Measurements from ENCODE around the gene HSPB6. TPM values are rescaled to one million over a fixed set of nuclear protein-coding genes. Genes with fewer than 3 reads are reported as not detected.
A peak's percentile ranks its signal among the peaks of the same experiment; 100 is the strongest.
"Not testable (repeated sequence)": the region's sequence is repeated elsewhere in the genome, so short reads cannot be mapped to it uniquely, and the experiment has no call there.

Gene HSPB6
- total RNA-seq, 2 experiments from 2014 or later = 0.29 to 0.69 TPM

- CTCF ChIA-PET = no interaction called here
- H3K36me3 Mint-ChIP-seq (ENCODE audit: low read depth) = peaks cover 28% of the 10 kb centered on the region
- no peaks in the 10 kb centered on the region for H3K9me3 Mint-ChIP-seq
- no peak for DNase-seq
- no peak overlapping the region for H3K27ac Mint-ChIP-seq
- H3K27me3 Mint-ChIP-seq = no peaks in the 10 kb centered on the region
- peaks cover 11% of the 10 kb centered on the region for H3K4me1 Mint-ChIP-seq
- H3K4me3 Mint-ChIP-seq = no peak overlapping the region
- POLR2A ChIA-PET = no interaction called here
These were observed 24.8 kb upstream of the HSPB6 start for GRCh38 chr19:35781650-35782049.

- Mint-ChIP-seq H3K4me1 (peaks cover 20% of the 10 kb centered on the region), H3K9me3 (no peaks in the 10 kb centered on the region), H3K36me3 (ENCODE audit: low read depth) (peaks cover 28% of the 10 kb centered on the region), H3K27ac (no peak overlapping the region), H3K27me3 (no peaks in the 10 kb centered on the region), H3K4me3 (no peak overlapping the region)
- no peak for DNase-seq
- ChIA-PET POLR2A (no interaction called here), CTCF (interaction anchor here (0.6 kb wide), 1 partner anchor 46 kb away, joined by 3 read pairs; no protein-coding TSS in a partner anchor)
These were observed 23.9 kb upstream of the HSPB6 start for GRCh38 chr19:35780717-35781116.

- no peaks in the 10 kb centered on the region for H3K9me3 Mint-ChIP-seq
- DNase-seq = no peak
- H3K27ac Mint-ChIP-seq = no peak overlapping the region
- peaks cover 21% of the 10 kb centered on the region for H3K4me1 Mint-ChIP-seq
- peaks cover 28% of the 10 kb centered on the region for H3K36me3 Mint-ChIP-seq (ENCODE audit: low read depth)
- POLR2A ChIA-PET = no interaction called here
- no peak overlapping the region for H3K4me3 Mint-ChIP-seq
- no peaks in the 10 kb centered on the region for H3K27me3 Mint-ChIP-seq
- CTCF ChIA-PET = interaction anchor here (0.6 to 1.0 kb wide), 3 partner anchors 9 to 47 kb away, joined by 3 to 5 read pairs (median 3); no protein-coding TSS in a partner anchor
These were observed 23.2 kb upstream of the HSPB6 start for GRCh38 chr19:35780058-35780457.

GRCh38 chr19:35779033-35779432 is 22.2 kb upstream of the HSPB6 start:
- Mint-ChIP-seq H3K27me3 (no peaks in the 10 kb centered on the region), H3K9me3 (no peaks in the 10 kb centered on the region), H3K4me1 (peaks cover 31% of the 10 kb centered on the region), H3K27ac (no peak overlapping the region), H3K4me3 (no peak overlapping the region), H3K36me3 (ENCODE audit: low read depth) (peaks cover 28% of the 10 kb centered on the region)
- POLR2A ChIA-PET = no interaction called here
- CTCF ChIA-PET = no interaction called here
- DNase-seq = no peak

GRCh38 chr19:35777961-35778360 is 21.1 kb upstream of the HSPB6 start:
- no peak overlapping the region for H3K4me3 Mint-ChIP-seq
- CTCF ChIA-PET = interaction anchor here (1.1 to 1.5 kb wide), 2 partner anchors 15 to 30 kb away, joined by 3 to 4 read pairs; partner anchors contain the start of gene LIN37
- H3K4me1 Mint-ChIP-seq = peaks cover 31% of the 10 kb centered on the region
- H3K27ac Mint-ChIP-seq = no peak overlapping the region
- DNase-seq = no peak
- H3K9me3 Mint-ChIP-seq = no peaks in the 10 kb centered on the region
- POLR2A ChIA-PET = no interaction called here
- H3K36me3 Mint-ChIP-seq (ENCODE audit: low read depth) = peaks cover 28% of the 10 kb centered on the region
- H3K27me3 Mint-ChIP-seq = no peaks in the 10 kb centered on the region

GRCh38 chr19:35777086-35777841 is 20.4 kb upstream of the HSPB6 start:
- peak overlapping the region; percentile 82 for H3K4me3 Mint-ChIP-seq
- POLR2A ChIA-PET = no interaction called here
- DNase-seq = no peak
- no peak overlapping the region for H3K27ac Mint-ChIP-seq
- H3K27me3 Mint-ChIP-seq = no peaks in the 10 kb centered on the region
- peaks cover 24% of the 10 kb centered on the region for H3K36me3 Mint-ChIP-seq (ENCODE audit: low read depth)
- no peaks in the 10 kb centered on the region for H3K9me3 Mint-ChIP-seq
- H3K4me1 Mint-ChIP-seq = peaks cover 31% of the 10 kb centered on the region
- CTCF ChIA-PET = interaction anchor here (1.1 to 1.5 kb wide), 3 partner anchors 15 to 33 kb away, joined by 3 to 4 read pairs (median 3); partner anchors contain the start of gene LIN37

GRCh38 chr19:35776102-35776788 is 19.4 kb upstream of the HSPB6 start:
- H3K4me1 Mint-ChIP-seq = peaks cover 31% of the 10 kb centered on the region
- H3K9me3 Mint-ChIP-seq = no peaks in the 10 kb centered on the region
- DNase-seq = no peak
- POLR2A ChIA-PET = no interaction called here
- CTCF ChIA-PET = interaction anchor here (1.1 to 1.5 kb wide), 2 partner anchors 28 to 32 kb away, joined by 3 to 4 read pairs; partner anchors contain the start of gene LIN37
- H3K27me3 Mint-ChIP-seq = no peaks in the 10 kb centered on the region
- H3K36me3 Mint-ChIP-seq (ENCODE audit: low read depth) = peaks cover 17% of the 10 kb centered on the region
- H3K27ac Mint-ChIP-seq = peak overlapping the region; percentile 80
- peak overlapping the region; percentile 82 for H3K4me3 Mint-ChIP-seq

- peaks cover 15% of the 10 kb centered on the region for H3K36me3 Mint-ChIP-seq (ENCODE audit: low read depth)
- no peaks in the 10 kb centered on the region for H3K9me3 Mint-ChIP-seq
- peak within 1 kb of the TSS; percentile 82 for H3K4me3 Mint-ChIP-seq
- peaks cover 32% of the 10 kb centered on the region for H3K4me1 Mint-ChIP-seq
- peak within 1 kb of the TSS; percentile 80 for H3K27ac Mint-ChIP-seq
- ChIA-PET CTCF (interaction anchor here (1.1 kb wide), 1 partner anchor 31 kb away, joined by 3 read pairs; no protein-coding TSS in a partner anchor), POLR2A (no interaction called here)
- DNase-seq = peak; percentile 100
- H3K27me3 Mint-ChIP-seq = no peaks in the 10 kb centered on the region
These were observed 18.7 kb upstream of the HSPB6 start, which contains the start of gene ARHGAP33 for GRCh38 chr19:35775298-35776101. Gene ARHGAP33, plus strand, starts transcription at chr19:35775564. Its CDS starts 95 bp downstream, at chr19:35775659.

GRCh38 chr19:35775046-35775297 is 18.1 kb upstream of the HSPB6 start:
- CTCF ChIA-PET = no interaction called here
- Mint-ChIP-seq H3K27me3 (no peaks in the 10 kb centered on the region), H3K27ac (peak overlapping the region; percentile 65), H3K9me3 (no peaks in the 10 kb centered on the region), H3K4me3 (peak overlapping the region; percentile 71), H3K4me1 (peaks cover 32% of the 10 kb centered on the region), H3K36me3 (ENCODE audit: low read depth) (peaks cover 16% of the 10 kb centered on the region)
- POLR2A ChIA-PET = no interaction called here
- no peak for DNase-seq

- POLR2A ChIA-PET = no interaction called here
- Mint-ChIP-seq H3K9me3 (no peaks in the 10 kb centered on the region), H3K27me3 (no peaks in the 10 kb centered on the region), H3K4me1 (peaks cover 32% of the 10 kb centered on the region), H3K4me3 (peak overlapping the region; percentile 71), H3K27ac (no peak overlapping the region), H3K36me3 (ENCODE audit: low read depth) (peaks cover 12% of the 10 kb centered on the region)
- CTCF ChIA-PET = no interaction called here
- no peak for DNase-seq
These were observed 17.6 kb upstream of the HSPB6 start for GRCh38 chr19:35774274-35775045.

GRCh38 chr19:35773020-35773806 is 16.4 kb upstream of the HSPB6 start:
- H3K36me3 Mint-ChIP-seq (ENCODE audit: low read depth) = peaks cover 8% of the 10 kb centered on the region
- no peaks in the 10 kb centered on the region for H3K27me3 Mint-ChIP-seq
- H3K4me3 Mint-ChIP-seq = no peak overlapping the region
- CTCF ChIA-PET = interaction anchor here (0.7 to 0.9 kb wide), 3 partner anchors 11 to 36 kb away, joined by 3 read pairs; no protein-coding TSS in a partner anchor
- POLR2A ChIA-PET = no interaction called here
- DNase-seq = no peak
- no peak overlapping the region for H3K27ac Mint-ChIP-seq
- H3K9me3 Mint-ChIP-seq = no peaks in the 10 kb centered on the region
- peaks cover 26% of the 10 kb centered on the region for H3K4me1 Mint-ChIP-seq

GRCh38 chr19:35772362-35772761 is 15.5 kb upstream of the HSPB6 start:
- CTCF ChIA-PET = interaction anchor here (0.7 to 0.9 kb wide), 3 partner anchors 10 to 37 kb away, joined by 3 read pairs; no protein-coding TSS in a partner anchor
- peaks cover 10% of the 10 kb centered on the region for H3K36me3 Mint-ChIP-seq (ENCODE audit: low read depth)
- H3K9me3 Mint-ChIP-seq, H3K4me3 Mint-ChIP-seq, DNase-seq, H3K27ac Mint-ChIP-seq, H3K27me3 Mint-ChIP-seq, POLR2A ChIA-PET: not testable (repeated sequence)
- peaks cover 26% of the 10 kb centered on the region for H3K4me1 Mint-ChIP-seq
